Esophagus muscularis mucosa (tissue), 4 donors: ENCODE measurements around the gene ABCC9.

ENCODE experiments used
- EP300 ChIP-seq: sonication (generic); formaldehyde crosslinking; IDR thresholded peaks from one replicate; pipeline ENCODE4 v1.6.1; 2017; ENCODE audit warnings: antibody characterized with exemption
- POLR2A ChIP-seq: fragments of 450-650 bp; IDR thresholded peaks from one replicate; pipeline ENCODE4 v1.6.1; 2017; ENCODE audit warnings: antibody characterized with exemption, moderate library complexity, mild to moderate bottlenecking, low read depth
- POLR2AphosphoS5 ChIP-seq, 2 donors: sonication (generic); formaldehyde crosslinking; IDR thresholded peaks; one replicate each; pipeline ENCODE4 v1.6.1; 2017; ENCODE audit warnings: antibody characterized with exemption in 2 of 2
- TF ChIP-seq, protein P1 (sequence below), 3 experiments: fragments of 200-600 bp in 2 of 3; fragments of 450-650 bp in 1 of 3; sonication (generic) in 2 of 3; IDR thresholded peaks; one replicate each; pipeline ENCODE4 v1.5.1; 2017 to 2019; ENCODE audit warnings: antibody characterized with exemption in 3 of 3, mild to moderate bottlenecking in 2 of 3, moderate library complexity in 1 of 3

DNA sequence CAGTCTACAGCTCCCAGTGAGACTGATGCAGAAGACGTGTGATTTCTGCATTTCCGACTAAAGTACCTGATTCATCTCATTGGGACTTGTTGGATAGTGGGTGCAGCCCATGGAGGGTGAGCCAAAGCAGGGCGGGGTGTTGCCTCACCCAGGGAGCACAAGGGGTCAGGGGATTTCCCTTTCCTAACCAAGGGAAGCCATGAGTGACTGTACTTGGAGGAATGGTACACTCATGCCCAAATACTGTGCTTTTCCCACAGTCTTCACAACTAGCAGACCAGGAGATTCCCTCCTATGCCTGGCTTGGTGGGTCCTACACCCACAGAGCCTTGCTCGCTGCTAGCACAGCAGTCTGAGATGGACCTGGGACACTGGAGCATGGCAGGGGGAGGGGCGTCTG lies 21.0 kb upstream of the ABCC9 start:
- TF ChIP-seq, protein P1, sequence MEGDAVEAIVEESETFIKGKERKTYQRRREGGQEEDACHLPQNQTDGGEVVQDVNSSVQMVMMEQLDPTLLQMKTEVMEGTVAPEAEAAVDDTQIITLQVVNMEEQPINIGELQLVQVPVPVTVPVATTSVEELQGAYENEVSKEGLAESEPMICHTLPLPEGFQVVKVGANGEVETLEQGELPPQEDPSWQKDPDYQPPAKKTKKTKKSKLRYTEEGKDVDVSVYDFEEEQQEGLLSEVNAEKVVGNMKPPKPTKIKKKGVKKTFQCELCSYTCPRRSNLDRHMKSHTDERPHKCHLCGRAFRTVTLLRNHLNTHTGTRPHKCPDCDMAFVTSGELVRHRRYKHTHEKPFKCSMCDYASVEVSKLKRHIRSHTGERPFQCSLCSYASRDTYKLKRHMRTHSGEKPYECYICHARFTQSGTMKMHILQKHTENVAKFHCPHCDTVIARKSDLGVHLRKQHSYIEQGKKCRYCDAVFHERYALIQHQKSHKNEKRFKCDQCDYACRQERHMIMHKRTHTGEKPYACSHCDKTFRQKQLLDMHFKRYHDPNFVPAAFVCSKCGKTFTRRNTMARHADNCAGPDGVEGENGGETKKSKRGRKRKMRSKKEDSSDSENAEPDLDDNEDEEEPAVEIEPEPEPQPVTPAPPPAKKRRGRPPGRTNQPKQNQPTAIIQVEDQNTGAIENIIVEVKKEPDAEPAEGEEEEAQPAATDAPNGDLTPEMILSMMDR (IDR thresholded peaks at IDR 0.05): no peak
- TF ChIP-seq POLR2A (no peak), EP300 (no peak), POLR2AphosphoS5 (IDR thresholded peaks at IDR 0.05) (no peak)
